ENCODE measurements around the gene SORCS2. TPM values are rescaled to one million over a fixed set of nuclear protein-coding genes. Genes with fewer than 3 reads are reported as not detected.

Gene SORCS2
- total and polyA plus RNA-seq, 8 donors: 4.6 to 9.7 (median 7.2) TPM

DNA sequence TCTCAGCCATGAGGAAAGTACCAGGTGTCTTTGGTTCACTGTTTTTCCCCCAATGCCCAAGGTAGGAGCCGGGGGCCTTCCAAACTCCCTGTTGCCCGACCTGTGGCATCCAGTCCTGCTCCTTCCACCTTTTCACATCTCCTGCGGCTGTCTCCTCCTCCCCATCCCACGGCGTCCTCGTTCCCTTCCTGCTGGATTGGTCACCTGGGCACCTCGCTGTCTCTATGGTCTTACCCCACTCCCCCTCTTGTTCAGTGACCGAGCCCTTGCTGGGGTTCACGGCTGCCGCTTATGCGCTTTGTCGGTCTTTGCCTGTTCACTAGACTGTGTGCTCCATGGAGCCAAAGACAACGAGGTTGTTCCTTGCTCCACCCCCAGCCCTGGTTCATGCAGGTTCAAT is 431.1 kb downstream of the SORCS2 start:
- no peak for ATAC-seq
- Histone ChIP-seq H3K27ac (no peak overlapping the region), H3K27me3 (peaks cover 0 to 28% of the 10 kb centered on the region in 2 donors), H3K9me3 (no peaks in the 10 kb centered on the region), H3K4me1 (no peaks in the 10 kb centered on the region), H3K4me3 (no peak overlapping the region), H3K36me3 (no peaks in the 10 kb centered on the region)
- DNase-seq: no peak
- TF ChIP-seq, protein P1, sequence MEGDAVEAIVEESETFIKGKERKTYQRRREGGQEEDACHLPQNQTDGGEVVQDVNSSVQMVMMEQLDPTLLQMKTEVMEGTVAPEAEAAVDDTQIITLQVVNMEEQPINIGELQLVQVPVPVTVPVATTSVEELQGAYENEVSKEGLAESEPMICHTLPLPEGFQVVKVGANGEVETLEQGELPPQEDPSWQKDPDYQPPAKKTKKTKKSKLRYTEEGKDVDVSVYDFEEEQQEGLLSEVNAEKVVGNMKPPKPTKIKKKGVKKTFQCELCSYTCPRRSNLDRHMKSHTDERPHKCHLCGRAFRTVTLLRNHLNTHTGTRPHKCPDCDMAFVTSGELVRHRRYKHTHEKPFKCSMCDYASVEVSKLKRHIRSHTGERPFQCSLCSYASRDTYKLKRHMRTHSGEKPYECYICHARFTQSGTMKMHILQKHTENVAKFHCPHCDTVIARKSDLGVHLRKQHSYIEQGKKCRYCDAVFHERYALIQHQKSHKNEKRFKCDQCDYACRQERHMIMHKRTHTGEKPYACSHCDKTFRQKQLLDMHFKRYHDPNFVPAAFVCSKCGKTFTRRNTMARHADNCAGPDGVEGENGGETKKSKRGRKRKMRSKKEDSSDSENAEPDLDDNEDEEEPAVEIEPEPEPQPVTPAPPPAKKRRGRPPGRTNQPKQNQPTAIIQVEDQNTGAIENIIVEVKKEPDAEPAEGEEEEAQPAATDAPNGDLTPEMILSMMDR (IDR thresholded peaks at IDR 0.05): no peak
- intact Hi-C loops (cut with DNase I): no loop called here

DNA sequence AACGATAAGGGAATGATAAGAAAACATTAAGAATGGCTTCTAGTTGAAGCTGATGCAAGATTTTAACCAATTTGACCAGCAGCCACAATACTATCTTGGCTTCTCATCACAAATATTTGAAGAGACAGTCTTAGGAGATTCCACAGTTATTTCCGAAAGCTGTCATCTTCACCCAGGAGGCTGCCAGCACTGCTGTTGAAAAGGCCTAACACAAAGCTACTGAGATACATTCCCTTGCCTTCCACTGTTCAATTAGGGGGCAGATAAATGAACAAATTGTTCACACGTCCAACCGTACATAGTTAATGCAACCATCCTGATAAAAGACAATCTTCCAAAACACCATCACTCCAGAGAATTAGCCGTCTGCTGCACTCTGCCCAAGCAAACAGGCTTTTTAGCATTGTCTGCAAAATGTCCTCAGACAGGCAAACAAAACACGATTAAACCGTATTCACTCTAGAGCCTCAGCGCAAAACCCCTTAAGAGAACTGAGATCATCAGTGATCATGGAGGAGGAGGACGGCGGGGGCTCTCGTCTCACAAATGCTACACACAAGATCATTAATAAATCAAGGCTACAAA is 432.1 kb downstream of the SORCS2 start:
- Histone ChIP-seq H3K27ac (no peak overlapping the region), H3K4me1 (no peaks in the 10 kb centered on the region), H3K36me3 (no peaks in the 10 kb centered on the region), H3K9me3 (no peaks in the 10 kb centered on the region), H3K27me3 (peaks cover 0 to 28% of the 10 kb centered on the region in 2 donors), H3K4me3 (no peak overlapping the region)
- TF ChIP-seq, protein P1 (IDR thresholded peaks at IDR 0.05): no peak
- ATAC-seq: no peak
- DNase-seq: no peak
- intact Hi-C loops (cut with DNase I): no loop called here

DNA sequence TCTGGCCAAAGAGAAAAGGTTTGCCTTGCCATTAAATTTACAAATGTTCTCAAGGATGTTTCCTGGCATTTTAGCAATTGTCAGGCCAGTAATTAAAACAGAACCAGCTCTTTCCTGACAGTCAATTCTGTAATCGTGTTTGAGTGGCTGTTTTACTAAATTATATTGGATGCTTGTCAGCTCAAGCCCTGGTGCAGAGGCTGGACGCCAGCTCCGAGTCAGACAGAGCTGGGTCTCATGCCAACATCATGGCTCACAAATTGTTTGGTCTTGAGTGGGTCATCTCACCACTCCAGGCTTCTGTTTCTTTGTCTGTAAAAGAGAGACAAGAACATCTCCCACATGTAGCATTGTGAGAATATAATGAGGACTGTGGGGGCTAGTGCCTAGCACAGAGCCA is 432.7 kb downstream of the SORCS2 start:
- TF ChIP-seq, protein P1 (IDR thresholded peaks at IDR 0.05): no peak
- no peaks in the 10 kb centered on the region for H3K9me3 ChIP-seq
- H3K4me1 ChIP-seq: no peaks in the 10 kb centered on the region
- no peaks in the 10 kb centered on the region for H3K36me3 ChIP-seq
- no peak overlapping the region for H3K4me3 ChIP-seq
- intact Hi-C loops (cut with DNase I): no loop called here
- ATAC-seq (no peak), DNase-seq (no peak)
- H3K27ac ChIP-seq: no peak overlapping the region
- peaks cover 0 to 30% of the 10 kb centered on the region in 2 donors for H3K27me3 ChIP-seq

DNA sequence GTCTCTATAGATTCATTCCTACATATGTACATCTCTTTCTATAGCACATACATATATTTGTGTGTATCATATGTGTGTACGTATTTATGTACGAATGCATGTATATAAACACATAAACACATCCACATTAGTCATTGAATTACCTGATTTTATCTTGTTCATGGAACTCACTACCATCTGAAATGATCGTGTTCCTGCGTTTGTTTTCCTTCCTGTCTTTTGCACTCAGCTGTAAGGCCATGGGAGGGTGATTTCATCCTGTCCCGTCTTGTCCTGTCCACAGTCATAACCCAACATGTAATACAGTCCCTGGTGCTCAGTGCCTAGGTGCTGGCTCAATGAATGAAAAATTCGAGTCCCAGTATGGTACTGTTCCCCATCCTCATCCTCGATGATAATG is 434.2 kb downstream of the SORCS2 start:
- TF ChIP-seq, protein P1 (IDR thresholded peaks at IDR 0.05): no peak
- H3K4me1 ChIP-seq: no peaks in the 10 kb centered on the region
- no peaks in the 10 kb centered on the region for H3K36me3 ChIP-seq
- H3K27me3 ChIP-seq: peaks cover 0 to 32% of the 10 kb centered on the region in 2 donors
- DNase-seq (no peak), ATAC-seq (no peak)
- H3K27ac ChIP-seq: no peak overlapping the region
- intact Hi-C loops (cut with DNase I): no loop called here
- no peak overlapping the region for H3K4me3 ChIP-seq
- no peaks in the 10 kb centered on the region for H3K9me3 ChIP-seq

DNA sequence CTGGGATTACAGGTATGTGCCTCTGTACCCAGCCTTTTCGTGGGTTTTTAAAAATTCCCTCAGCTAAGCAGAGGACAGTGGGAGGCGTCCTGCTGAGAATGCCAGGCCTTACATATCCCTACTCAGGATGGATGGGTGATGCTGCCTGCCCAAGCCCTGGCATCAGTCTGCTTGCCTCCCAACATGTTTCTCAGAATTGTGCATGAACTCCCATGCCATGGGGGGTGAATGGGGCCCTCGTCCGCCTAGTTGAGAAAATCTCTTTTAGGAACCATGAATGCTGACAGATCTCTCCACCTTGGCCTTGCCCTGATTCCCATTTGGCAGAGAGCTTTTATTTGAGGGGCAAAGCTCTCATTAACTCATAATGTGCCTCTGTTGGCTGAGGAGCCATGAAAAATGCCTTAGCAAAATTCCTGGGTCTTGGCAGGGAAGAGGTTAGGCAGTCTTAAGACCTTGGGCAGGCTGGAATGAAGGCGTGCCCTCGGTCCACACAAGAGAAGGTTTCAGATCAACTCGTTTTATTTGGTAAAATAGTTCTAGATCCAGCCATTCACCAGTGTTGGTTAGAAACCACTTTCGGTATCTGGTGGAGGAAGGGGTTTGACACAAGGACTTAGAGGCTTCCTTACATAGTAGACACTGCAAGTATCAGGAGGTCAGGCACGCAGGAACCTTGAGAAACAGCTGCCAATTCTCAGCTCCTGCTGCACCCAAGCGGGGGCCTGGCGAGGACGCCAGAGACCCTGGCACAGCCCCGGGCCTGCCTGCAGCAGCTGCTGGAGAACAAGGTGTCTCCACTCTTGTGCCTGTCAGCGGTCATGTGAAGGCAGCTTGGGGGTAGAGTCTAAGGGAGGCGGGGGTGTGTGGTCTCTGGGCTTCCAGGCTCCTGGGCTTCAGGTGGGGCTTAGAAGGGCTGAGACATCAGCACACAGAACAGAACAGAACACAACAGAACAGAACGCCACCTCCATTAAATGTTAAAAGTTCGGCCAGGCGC is 435.2 kb downstream of the SORCS2 start:
- TF ChIP-seq, protein P1 (IDR thresholded peaks at IDR 0.05): no peak
- no peaks in the 10 kb centered on the region for H3K9me3 ChIP-seq
- no peak for DNase-seq

More for the DNA sequence above, 435.2 kb downstream of the SORCS2 start:
- H3K27me3 ChIP-seq: peaks cover 0 to 39% of the 10 kb centered on the region in 2 donors
- H3K4me1 ChIP-seq: no peaks in the 10 kb centered on the region
- H3K27ac ChIP-seq: no peak overlapping the region
- no peak overlapping the region for H3K4me3 ChIP-seq
- no peak for ATAC-seq
- intact Hi-C loops (cut with DNase I): no loop called here
- H3K36me3 ChIP-seq: no peaks in the 10 kb centered on the region

Measured in left lung (tissue), 10 donors.